ENCODE results near the gene CNPPD1.

CNPPD1 gene

DNA sequence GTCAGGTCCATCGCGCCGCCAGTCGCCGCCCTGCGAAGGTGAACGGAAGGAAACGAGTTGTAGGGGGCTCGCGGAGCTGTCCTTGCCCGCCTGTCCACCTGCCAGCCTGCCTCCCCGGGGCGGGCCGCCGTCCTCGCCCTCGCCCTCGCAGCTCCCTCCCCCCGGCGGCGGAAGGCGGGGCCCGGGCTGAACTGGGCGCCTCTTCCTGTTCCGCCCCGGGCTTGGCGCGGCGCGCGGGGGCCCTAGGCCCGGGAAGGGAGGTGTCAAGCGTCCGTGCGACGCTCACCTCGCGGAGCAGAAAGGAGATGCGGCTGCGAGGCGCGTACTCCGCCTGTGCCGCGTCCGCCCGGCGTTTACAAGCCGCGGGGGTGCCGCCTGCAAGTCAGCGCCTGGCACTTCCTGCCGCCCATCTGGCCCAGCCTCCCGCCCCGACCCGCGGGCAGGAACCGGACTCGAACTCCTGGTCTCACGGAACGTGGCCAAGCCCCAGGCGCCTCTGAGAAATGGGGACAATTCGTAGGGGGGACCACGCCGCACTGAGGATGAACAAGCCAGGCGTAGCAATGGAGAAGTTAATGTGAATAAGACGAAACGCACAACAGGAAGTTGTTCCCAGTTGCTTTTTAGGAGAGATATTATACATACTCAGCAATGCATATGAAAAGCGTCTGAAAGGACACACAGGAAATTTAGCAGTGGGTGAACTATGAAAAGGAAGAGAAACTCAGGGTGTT is at the start of gene CNPPD1:
TSS of gene CNPPD1 (minus strand) at position 108 of the 734 bp plus-strand sequence. CDS start at position 11, 97 bp downstream.
- peak; percentile 85 to 91 for DNase-seq

DNA sequence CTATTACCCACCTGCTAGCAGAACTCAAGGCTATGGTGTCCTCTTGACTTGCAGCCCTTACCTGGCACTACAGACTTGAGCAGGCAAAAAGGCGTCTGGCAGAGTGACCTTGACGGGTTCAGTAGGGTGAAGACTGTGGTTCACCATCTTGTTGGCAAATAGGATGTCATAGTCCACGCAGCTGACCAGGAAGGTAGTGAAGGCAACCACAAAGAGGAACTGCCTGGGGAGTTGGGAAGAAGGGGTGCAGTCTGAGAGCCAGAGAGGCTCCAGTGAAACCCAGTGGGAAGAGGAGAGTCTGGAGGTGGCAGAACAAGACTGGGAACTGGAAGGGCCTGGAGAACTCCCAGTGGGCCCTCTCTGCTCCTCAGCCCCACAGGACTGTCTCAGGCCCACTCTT is 48.6 kb upstream of the CNPPD1 start:
- DNase-seq, result no peak

GRCh38 chr2:219223831-219224610 is 47.3 kb upstream of the CNPPD1 start:
- no peak for DNase-seq

DNA sequence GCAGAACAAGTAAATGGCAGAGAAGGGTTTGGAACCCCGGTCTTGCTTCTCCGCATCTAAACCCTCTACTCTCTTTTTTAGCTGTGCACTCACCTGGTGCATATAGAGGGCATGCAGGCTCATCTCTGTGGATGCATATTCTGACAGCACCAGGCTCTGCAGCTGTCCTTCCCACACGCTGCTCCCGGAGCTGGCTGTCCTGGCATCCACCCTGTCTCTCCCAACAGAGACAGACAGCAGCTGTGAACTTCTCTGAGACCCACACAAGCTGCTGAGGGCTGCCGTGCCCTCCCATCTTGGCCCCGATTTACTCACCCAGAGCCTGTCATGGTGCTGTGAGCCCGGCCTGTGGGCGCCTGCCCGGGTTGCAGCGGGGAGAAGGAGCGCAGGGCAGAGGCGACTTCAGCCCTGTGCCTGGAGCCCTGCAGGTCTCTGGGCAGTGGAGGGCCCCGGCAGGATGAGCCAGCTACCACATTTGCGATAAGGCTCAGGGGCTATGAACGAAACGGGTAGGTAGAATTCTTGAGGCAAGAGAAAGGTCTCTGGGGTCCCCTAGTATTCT is 45.3 kb upstream of the CNPPD1 start:
- DNase-seq, result no peak

DNA sequence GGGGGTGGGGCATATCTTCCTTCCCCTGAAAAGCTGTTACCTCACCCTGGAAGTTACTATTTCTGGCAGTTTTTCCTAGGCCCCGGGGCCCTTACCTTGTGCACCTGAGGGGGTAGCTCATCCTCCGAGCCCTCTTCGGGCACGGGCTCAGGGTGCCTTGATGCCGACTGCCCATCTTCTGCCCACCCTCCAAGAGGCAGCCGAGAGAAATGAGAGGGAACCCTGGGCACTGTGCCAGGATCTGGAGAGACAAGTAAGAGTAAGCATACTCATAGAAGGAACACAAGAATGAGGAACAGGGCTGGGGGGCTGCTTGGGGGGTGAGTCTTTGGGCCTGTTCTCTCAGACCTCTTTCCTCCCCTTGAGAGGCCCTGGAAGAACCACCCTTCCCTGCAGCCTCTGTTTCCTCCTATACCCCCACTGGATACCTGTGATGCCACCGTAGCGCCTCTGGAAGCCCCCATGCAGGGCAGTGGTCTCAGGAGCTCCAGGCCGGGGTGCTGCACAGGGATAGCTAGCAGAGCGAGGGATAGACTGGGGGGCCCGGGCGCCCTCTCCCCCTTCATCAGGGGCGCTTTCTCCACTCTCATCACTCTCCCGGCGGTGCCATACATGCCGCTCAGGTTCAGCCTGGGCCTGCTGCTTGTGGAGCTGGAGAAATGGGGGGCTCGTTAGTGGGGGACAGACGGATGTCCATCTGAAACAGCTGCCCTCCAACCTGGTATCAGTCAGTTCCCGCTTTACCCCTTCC is 44.1 kb upstream of the CNPPD1 start:
- no peak for DNase-seq

DNA sequence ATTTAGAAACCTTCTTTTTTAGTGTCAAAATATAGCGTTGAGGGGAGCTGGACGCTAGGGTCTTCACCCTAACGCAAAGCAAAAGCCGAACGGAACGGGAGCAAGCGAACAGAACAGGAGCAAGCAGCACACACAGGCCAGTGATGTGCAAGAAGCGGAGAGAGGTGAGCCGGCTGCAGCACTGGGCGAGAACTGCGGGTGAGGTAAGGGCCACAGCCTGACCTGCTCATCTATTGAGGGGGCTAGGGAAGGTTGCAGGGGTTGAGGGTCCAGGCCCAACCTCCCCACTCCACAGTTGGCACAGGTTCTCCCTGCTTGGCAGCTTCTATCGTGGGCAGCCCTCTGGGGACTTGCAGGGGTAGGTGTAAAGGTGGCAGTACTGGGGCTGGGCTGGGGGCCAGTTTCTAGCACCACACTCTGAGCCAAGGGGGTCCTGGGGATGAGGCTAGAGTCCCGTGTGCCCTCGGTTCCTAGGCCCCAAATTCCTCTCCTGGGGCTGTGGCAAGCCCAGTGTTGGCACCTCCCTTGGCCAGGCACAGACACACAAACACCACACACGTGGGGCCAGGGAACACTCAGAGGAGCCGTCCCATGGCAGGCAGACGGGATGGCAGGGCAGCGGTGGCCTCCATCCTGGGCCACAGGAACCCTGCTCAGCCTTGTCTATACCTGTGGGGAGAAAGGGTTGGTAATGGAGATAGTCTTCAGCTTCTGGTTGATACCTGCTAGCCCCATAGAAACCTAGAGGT is 43.2 kb upstream of the CNPPD1 start:
- DNase-seq, result no peak

GRCh38 chr2:219218732-219219701 is 42.3 kb upstream of the CNPPD1 start, which contains the start of gene ABCB6:
Gene ABCB6 (minus strand): TSS chr2:219218958. CDS start chr2:219218673, 285 bp downstream.
- DNase-seq, result peak; percentile 86 to 91

DNA sequence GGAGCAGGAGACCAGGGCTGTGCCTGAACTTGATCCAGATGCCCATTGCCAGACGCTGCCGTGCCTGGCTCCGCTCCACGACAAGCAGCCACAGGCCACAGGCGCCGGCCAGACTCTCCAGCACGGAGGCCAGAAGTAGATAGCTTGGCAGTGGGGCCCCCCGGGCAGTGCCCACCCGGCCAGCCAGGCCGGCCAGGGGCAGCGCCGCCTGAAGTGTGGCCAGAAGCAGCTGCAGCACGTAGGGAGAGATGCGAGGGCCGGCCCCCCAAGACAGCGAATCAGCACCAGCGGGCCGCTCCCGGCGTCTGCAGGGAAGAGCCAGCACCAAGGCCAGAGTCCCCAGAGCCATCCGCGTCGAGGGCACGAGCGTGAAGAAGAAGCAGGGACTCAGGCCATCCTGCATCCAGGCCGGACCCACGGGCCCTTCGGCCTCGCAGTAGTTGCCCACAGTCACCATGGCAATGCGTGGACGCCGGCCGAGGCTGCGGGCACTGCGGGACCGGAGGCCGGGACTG is 41.5 kb upstream of the CNPPD1 start:
- DNase-seq, result no peak

- no peak for DNase-seq
Observed at GRCh38 chr2:219216535-219216915, 39.8 kb upstream of the CNPPD1 start.

- DNase-seq, result no peak
Observed at GRCh38 chr2:219215871-219216534, 39.3 kb upstream of the CNPPD1 start.

DNA sequence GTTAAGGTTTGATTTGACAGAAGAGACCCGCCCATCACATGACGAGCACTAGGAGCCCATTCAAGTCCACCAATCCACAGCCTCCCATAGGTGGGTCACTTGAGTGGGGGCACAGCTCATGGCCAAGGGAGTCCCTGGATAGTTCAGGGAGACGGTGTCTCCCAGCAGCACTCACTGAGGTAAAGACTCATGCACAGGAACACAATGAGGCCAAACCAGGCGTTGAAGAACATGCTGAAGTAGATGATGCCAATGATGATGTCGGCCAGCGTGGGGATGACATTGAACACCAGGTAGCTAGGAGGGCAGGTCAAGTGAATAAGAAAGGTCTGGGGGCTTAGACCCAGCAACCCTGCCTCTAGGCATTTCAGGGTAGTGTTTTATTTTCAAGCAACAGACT is 38.1 kb upstream of the CNPPD1 start:
- no peak for DNase-seq

DNA sequence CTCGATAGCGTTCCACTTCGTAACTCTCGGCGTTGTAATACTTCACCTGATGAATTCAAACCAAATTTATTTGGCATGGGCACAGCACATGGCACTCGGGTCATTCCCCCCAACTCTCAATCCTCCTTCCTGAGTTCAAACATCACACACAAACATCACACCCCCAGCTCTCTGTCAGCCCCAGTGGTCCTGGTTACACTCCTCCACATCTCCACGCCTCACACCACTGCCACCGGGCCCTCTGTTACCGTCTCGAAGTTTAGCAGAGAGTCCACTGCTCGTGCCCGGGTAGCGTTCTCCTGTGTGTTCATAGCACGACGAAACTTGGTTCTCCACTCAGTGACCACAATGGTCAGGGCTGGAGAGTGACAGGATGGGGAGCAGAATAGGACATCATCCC is 37.4 kb upstream of the CNPPD1 start:
- DNase-seq, result no peak

- DNase-seq, result no peak
Observed at GRCh38 chr2:219213486-219214071, 36.9 kb upstream of the CNPPD1 start.

DNA sequence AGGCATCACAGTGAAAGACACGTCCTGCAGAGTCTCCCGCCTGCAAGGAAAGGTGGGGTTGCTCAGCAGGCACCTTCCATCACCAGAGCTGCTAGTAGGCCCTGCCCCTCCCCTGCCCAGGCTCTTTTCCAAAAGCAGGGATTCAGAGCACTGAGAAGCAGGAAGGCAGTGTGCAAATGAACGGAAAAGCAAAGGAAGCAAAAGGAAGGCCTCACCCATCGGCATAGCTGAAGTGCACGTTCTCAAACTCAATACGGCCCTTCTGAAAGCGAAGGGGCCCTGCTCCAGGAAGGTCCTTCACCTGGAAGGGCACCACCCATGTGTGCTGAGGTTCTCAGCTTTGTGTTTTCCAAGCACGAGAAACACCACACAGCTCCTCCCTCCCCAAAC is 36.3 kb upstream of the CNPPD1 start:
- DNase-seq, result no peak

GRCh38 chr2:219210886-219211362 is 34.2 kb upstream of the CNPPD1 start:
- no peak for DNase-seq

DNA sequence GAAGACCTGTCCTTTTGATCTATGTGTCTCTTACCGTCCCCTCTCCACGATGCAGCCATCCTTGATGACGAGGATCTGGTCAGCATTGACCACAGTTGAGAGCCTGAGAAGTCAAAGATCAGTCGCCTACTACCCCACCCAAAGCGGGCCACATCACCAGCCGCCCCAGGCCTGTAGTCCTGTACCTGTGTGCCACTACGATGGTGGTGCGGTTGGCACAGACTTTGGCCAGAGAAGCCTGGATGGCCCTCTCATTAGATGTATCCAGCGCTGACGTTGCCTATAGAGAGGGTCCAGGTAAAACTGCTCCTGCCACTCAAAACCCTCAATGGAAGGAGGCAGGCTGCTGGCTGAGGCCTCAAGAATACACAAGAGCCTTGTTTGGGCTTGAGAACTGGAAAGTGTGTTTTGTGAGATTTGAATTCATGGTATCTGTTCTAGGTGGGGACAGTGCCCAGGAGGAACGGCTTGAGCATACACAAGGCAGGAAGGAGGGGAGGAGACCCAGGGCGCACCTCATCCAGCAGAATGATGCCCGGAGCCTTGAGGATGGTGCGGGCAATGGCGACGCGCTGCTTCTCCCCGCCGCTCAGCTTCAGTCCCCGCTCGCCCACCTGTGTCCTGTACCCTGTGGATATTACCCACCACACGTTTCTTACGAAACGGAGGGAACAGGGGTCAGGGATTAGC is 33.6 kb upstream of the CNPPD1 start:
- no peak for DNase-seq

GRCh38 chr2:219209236-219210195 is 32.8 kb upstream of the CNPPD1 start:
- DNase-seq, result no peak

All from CD4-positive, alpha-beta T cell treated with Interferon alpha-2 for 1 hour (primary cell).